GM18508 (cell line): ENCODE results near the gene SPACA4.

Source experiments
- ATAC-seq: cut with Tn5 transposase; IDR thresholded peaks from one replicate; pipeline ENCODE4 v1.9.1; 2021; ENCODE audit warnings: moderate number of reproducible peaks; ENCODE audit not compliant: insufficient read depth, unreplicated experiment

SPACA4 gene

DNA sequence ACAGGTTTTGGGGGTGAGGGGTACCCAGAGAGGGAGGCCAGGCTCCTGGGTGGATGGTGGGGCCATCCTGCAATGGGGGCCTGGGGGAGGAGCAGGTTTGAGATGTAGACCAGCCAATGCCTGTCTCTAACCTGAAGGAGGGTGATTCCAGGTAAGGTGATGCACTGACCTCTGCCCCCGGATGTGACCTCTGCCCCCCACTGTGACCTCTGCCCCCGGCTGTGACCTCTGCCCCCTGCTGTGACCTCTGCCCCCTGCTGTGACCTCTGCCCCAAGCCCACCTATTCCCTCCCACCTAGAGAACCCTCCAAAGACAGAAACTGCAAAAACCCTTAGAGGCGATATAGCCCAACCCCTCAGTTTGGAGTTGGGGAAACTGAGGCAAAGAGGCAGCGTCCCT lies 10.3 kb upstream of the SPACA4 start:
- ATAC-seq = no peak

DNA sequence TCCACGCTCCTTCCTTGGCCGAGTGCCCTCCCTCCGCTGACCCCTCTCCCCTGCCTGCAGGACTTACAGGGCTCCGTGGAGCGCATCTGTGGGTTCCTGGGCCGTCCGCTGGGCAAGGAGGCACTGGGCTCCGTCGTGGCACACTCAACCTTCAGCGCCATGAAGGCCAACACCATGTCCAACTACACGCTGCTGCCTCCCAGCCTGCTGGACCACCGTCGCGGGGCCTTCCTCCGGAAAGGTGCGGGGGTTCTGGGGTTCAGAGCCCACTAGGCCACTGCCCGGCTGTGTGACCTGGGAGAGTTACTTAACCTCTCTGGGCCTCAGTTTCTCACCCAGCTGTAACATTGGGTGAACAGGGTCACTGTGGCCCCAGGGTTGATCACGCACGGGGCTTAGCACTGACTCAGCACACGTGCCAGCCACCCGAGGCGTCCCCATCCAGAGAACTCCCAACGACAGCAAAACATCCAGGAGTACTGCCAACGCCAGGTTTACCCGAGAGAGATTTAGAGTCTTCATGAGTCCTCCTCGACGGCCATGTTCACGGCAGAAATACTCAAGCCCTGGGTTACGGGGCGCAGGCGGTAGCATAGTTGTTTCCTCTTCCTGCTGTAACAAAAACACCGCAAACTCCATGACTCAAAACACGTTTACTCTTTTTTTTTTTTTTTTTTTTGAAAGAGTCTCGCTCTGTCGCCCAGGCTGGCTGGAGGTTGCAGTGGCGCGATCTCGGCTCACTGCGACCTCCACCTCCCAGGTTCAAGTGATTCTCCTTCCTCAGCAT lies 9.7 kb upstream of the SPACA4 start:
- no peak for ATAC-seq

DNA sequence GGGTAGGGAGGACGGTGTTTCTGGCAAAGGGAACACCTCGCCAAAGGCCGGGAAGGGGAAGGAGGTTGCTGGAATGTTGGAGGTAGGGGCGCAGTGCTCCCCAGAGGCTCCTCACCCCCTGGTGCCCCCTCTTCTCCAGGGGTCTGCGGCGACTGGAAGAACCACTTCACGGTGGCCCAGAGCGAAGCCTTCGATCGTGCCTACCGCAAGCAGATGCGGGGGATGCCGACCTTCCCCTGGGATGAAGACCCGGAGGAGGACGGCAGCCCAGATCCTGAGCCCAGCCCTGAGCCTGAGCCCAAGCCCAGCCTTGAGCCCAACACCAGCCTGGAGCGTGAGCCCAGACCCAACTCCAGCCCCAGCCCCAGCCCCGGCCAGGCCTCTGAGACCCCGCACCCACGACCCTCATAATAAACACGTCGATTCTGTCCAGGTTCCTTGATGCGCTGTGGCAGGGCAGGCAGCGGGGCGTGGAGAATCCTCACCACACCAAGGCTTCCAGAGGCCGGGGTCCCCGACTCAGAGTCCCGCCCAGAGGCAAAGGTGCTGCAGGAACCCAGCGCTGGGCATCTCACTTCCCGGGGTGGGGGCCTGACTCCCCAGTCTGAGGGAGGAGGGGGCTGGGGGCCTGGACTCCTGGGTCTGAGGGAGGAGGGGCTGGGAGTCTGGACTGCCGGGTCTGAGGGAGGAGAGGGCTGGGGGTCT lies 7.4 kb upstream of the SPACA4 start:
- no peak for ATAC-seq

DNA sequence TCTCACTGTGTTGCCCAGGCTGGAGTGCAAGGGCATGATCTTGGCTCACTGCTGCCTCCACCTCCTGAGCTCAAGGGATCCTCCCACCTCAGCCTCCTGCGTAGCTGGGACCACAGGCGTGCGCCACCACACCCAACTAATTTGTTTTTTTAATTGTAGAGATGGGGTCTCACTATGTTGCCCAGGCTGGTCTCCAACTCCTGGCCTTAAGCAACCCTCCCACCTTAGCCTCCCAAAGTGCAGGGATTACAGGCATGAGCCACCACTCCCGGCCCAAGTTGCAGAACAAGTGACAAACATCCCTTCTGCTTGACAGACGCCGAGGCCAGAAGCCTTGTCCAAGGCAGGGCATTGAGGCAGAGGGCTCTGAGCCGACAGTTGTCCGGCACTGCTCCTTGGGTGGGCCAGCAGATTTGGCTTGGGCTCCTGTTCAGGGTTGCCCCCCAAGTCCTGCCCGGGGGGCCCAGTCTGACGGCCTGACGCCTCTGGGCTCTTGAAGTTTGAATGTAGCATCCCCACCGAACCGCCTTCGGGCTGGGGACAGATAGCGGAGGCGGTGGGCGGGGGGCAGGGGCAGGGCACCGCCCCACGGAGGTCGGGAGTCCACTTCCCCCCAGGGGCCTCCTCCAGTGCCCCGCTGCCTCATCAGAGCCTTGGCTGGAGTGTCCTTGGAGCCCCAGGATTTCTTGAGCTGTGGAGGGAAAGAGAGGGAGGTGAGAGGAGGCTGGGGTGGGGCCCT lies 5.7 kb upstream of the SPACA4 start:
- no peak for ATAC-seq

DNA sequence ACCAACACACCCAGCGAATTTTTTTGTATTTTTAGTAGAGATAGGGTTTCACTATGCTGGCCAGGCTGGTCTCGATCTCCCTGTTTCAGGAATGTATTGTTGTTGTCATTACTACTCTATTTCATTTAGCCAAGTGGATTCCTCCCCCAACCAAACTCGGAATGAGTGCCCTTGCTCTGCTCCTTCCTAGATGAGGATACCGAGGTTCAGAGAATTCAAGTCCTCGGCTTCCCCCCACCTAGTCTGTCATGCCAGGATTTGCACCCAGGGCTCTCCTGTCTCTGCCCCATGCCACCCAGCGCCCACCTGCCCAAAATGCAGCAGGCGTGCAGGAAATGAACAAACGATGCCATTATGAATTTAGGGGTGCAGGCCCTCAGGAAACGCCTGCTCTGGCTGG lies 3.5 kb upstream of the SPACA4 start:
- ATAC-seq = no peak

DNA sequence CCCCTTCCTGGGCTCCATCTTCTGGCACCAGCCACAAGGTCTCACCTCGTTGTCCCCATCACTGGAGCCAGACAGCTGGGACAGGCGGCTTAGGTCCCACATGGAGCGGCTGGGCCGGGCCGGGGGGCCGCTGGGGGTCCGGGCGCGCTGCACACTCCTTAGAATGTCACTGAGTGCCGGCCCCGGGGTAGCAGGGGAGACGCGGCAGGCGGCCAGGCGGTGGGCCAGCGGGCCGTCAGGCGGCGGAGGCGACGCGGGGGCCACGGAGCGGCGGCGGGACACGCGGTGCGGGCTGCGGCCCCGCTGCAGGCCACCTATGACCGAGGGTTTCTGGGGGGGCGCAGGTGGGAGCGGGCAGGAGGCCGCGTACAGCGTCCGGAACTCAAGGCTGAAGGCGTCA lies 3.1 kb upstream of the SPACA4 start:
- ATAC-seq = no peak

DNA sequence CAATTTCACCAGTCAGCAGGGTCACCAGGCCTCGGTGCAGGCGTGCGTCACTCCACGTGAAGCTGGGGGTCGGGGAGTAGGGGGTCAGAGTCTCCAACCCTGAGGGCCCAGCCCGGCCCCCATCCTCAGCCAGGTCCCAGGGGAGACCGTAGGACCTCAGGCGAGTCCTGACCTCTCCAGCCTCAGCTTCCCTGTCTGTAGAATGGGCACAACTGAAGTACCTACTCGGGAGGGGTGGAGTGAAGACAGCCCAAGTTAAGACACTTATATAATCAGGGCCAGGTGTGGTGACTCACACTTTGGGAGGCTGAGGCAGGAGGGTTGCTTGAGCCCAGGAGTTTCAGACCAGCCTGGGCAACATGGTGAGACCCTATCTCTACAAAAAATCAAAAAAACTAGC lies 2.7 kb upstream of the SPACA4 start:
- ATAC-seq = no peak

DNA sequence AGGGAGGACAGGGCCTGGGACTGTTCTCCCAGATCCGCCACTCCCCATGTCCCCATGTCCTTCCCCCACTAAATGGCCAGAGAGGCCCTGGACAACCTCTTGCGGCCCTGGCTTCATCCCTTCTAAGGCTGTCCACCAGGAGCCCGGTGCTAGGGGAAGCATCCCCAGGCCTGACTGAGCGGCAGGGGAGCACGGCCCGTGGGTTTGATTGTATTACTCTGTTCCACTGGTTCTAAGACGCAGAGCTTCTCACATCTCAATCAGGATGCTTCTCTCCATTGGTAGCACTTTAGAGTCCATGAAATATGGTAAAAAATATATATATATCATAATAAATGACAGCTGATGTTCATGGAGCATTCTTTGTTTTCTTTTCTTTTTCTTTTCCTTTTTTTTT lies 815 bp downstream of the SPACA4 start:
- no peak for ATAC-seq

DNA sequence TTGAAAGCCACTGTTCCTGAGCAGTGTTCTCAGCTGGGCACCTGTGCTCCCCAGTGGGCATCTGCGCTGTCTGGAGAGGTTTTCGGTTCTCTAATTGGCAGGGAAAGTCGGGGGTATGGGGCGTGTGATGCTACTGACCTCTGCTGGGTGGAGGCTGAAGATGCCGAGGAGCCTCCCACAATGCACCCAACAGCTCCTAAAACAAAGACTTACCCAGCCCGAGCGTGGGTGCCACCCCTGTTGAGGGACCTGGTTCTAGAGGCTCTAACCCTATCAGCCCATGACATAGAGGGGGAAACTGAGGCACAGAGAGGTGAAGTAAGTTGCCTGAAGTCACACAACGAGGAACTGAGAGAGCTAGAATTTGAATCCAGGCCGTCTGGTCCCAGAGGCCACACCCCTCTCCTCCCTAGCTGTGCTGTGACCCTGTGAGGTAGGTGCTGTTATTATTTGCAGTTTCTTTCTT lies 2.3 kb downstream of the SPACA4 start:
- ATAC-seq = no peak

DNA sequence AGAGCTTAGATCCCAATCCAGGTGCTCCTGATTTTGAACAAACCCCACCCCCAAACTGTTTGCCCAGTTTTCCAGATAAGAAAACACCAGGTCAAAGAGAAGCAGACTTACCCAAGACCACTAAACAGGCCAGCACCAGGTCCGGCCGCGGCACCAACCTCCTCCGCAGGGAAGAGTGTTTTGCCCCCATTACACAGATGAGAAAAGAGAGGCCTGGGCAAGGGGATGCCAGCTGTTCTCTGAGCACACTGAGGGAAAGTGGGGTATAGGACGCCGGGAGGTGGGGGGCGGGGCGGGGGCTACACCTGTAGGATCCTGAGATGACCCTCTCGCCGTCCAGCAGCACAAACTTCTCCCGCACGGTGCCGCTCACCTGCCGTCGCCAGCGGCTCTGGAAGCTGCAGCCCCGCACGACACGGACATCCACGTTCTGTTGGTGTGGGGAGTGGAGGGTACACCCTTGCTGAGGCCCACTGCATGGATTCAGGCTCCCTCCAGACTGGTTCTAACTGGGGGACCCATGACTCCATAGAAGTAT lies 3.1 kb downstream of the SPACA4 start:
- no peak for ATAC-seq

DNA sequence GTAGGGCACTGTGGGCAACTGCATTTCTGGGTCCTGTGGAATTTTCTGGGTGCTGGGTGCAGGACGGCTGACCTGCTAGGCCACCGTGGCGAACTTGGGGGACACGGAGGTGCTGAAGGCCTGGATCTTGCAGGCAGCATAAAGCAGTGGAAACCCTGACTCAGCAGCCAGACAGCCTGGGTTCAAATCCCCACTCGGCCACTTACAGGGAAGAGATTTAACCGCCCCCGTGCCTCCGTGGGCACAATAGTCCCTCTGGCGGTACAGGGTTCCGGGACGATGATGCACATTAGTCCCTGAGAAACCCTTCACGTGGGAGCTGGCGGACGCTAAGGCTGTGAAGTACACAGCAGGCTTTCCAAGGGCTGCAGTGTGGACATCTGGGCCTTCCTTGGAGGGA lies 5.3 kb downstream of the SPACA4 start:
- ATAC-seq = no peak

DNA sequence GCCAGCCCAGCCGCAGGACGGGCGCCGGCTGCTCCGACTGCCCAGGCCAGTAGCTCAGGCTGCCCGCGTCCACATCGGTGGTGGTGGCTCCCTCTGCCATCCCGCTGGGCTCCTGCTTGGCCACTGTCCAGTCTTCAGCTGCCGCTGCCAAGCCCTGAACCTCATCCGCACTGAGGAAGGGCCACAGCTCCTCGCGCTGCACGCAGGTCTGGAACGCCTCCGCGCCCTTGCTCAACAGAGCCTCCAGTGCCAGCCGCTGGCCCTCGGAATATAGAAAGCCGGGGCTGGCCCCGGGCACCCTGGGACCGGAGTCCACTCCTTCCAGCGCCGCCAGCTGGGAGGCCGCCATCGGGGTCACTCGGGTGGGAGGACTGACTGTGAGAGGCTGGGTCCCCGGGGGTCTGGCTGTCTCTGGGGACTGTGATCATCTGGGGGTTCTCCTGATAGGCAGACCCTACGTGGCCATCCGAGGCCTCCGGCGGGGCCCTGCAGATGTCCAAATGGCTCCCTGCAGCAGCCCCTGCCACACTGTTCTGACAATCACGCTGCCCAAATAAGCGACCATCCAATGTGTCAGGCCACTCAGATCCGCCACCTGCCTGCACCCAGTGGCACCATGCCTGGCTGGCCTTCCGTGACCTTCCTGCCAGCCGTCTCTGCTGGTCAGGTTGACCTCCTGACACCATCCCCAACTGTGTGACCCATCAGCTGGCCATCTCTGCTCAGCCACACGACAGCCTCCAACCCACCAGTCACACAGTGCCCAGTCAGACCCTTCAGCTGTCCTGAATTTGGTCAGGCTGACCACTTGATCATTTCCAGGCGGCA lies 6.7 kb downstream of the SPACA4 start:
- ATAC-seq = no peak

DNA sequence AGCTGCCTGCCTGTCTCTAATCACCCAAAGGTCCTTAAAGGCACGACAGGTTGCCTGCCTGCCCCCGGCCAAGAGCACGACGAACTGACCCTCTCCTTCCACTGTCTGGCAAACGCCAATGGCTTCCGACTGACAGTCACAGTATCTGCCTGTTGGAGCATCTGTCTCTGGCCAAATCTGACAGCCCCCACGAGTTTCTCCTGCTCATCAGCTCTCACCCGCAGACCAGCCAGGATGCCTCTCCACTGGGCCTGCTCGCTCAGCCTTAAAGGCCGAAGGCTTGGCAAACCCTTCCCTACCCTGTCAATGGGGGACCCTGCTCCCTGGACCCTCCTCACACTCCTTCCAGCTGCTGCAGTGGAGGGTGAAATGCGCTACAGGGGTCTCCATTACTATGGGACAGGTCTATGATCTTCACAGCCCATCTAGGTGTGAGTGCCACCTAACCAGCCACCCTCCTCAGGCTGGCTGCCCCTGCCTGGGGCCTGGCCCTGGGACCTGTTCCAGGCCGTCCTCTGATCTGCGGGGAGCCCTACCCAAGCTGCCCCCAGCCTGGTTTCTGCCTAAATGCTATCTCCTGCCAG lies 7.4 kb downstream of the SPACA4 start:
- ATAC-seq = no peak

DNA sequence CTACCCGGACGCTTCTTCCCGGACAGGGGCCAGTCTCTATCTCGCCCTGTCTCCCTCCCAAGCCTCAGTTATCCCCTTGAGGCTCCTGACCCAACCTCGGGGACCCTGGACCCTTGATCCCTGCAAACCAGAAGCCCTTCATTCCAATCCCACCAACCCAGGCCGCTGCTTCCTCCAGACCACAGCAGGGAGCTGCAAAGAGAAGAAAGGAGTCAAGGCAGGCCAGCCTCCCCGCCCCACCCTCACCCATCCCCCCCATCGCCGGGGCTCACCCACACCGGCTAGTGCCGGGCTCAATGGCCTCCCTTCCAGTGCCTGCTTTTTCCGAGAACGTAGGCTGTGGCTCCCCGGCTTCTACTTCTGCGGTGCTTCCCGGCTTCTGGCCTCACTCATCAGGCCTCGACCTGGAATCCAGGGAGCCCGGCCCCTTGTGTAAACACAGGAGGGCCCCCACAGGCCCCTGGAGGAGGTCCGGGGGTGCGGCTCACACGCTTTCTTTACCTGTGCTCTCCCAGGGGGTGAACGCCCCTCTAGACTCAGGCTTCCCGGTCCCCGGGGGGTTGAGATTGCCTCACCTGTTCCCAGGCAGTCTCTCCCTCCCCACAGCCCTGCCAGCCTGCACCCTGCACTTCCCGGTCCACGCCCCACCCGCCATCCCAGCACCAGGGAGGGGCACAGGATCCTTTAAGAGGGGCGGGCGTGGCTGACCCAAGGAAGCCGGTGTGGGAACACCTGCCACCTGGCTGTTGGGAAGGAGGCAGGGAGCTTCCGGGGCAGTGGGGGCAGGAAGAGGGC lies 8.1 kb downstream of the SPACA4 start, which contains the start of gene FAM83E:
Gene FAM83E (minus strand): TSS at position 641 of the 795 bp plus-strand sequence. CDS start 1,704 bp downstream, outside the sequence.
- ATAC-seq = no peak

DNA sequence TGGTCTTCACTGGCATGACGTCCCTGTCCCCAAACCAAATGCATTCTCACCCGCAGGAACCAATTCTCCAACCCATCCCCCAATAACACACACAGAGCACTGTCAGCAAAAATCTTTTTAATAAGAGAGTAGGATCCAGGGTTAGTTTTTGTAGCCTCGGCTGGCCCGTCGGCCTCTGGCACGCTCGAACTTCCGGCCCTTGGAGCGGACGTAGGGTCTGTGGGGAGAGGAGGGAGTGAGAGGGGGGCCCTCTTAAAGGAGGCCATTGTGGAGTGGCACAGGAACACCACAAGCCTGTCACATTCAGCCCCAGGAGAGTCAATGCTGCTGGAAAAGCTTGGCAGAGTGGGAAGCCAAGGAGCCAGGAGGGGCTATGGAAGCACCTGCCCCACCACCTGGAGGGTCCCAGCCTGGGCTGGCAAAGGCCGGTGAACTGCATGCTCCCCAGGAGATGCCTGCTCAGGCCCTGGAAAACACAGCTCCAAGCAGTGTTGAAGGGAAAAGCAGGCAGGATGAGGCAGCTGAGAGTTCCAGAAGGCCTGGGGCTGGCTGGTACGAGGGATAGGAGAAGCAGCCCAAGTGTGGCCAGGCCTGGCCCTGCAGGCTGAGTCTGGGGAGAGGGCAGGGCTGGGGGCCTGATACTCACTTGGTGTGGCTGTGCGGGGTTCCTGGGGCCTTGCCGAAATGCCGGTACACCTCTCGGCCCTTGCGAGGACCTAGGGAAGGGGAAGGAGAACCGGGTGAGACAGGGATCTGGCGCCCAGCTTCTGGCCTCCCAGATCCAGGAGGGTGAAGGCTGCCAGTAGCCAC lies 8.9 kb downstream of the SPACA4 start:
- ATAC-seq = no peak

DNA sequence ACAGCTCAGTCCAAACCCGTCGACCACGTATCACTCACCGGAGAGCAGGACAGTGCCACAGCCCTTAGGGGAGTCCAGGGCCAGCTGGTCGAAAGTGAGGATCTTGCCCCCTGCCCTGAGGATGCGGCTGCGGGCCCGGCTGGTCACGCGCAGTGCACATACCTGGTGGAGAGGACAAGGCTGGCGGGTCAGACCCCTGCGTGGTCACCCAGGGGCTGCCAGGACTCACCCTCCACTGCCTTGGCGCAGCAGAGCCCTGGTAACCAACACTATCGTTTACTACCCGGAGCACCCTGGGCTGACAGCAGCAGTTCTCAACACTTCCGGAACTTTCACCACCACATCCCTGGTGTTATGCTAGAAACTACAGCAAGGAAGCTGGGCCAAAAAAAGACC lies 9.5 kb downstream of the SPACA4 start:
- ATAC-seq = no peak

DNA sequence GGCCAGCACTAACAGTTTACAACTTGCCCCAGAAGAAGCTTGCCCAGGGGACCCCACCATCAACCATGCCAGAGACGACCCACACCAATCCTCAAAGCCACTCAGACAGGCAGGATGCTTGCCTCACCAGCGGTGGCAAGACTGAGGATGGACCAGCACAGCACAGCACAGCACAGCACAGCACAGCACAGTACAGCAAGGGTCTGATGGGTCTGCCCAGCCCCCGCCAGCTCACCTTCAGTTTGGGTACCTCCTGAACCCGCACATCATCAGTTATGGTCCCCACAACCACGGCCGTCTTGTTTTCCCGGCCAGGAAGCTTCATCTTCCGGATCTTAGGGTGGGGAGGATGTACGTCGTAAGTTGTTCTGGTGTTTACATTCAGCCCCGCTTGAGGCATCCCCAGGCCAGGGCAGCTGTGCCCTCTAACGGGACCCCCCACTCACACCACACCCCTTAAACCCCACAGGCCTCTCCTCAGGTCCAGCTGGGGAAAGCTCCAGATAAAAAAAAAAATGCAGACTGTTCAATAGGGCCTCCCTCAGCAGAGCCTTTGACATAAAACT lies 10.0 kb downstream of the SPACA4 start:
- no peak for ATAC-seq
